ENCODE measurements around the gene KCTD10. TPM values are rescaled to one million over a fixed set of nuclear protein-coding genes. Genes with fewer than 3 reads are reported as not detected.
A peak's percentile ranks its signal among the peaks of the same experiment; 100 is the strongest.

KCTD10 gene
- total RNA-seq, 1 donor from 2014 or later: 80.4 TPM

- Mint-ChIP-seq H3K36me3 (ENCODE audit: low read depth) (peaks cover 12% of the 10 kb centered on the region), H3K27me3 (ENCODE audit: low read depth) (no peaks in the 10 kb centered on the region), H3K27ac (ENCODE audit: unreplicated experiment) (no peak overlapping the region), H3K4me3 (ENCODE audit: unreplicated experiment) (no peak overlapping the region), H3K9me3 (ENCODE audit: low read depth) (no peaks in the 10 kb centered on the region), H3K4me1 (ENCODE audit: low read depth) (peaks cover 58% of the 10 kb centered on the region)
- TF ChIP-seq CTCF (IDR thresholded peaks at IDR 0.05): no peak
- no peak for DNase-seq (ENCODE audit: low spot score)
Observed at GRCh38 chr12:109467978-109468676, 9.0 kb downstream of the KCTD10 start.

DNA sequence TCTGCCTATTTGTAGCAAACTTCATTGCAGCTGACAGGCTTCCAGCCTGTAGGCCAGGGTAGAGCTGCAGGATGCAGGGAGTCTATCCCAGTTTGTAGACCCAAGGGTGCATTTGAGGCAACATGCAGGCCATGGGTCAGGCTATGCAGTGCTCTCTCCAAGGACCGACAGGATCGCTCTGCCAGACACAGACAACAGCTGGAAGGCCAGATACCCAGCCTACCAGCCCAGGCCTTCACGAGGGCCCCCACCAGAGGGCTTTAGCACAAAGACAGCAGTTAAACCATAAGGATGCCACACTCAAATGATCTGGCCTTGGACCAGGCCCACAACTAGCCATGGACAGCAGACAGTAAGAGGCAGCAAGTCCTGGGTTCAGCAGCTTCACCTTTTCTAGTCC is 10.3 kb downstream of the KCTD10 start:
- TF ChIP-seq CTCF (IDR thresholded peaks at IDR 0.05): no peak
- no peaks in the 10 kb centered on the region for H3K9me3 Mint-ChIP-seq (ENCODE audit: low read depth)
- H3K4me3 Mint-ChIP-seq (ENCODE audit: unreplicated experiment): no peak overlapping the region
- no peak for DNase-seq (ENCODE audit: low spot score)
- peaks cover 68% of the 10 kb centered on the region for H3K4me1 Mint-ChIP-seq (ENCODE audit: low read depth)
- H3K27me3 Mint-ChIP-seq (ENCODE audit: low read depth): no peaks in the 10 kb centered on the region
- H3K36me3 Mint-ChIP-seq (ENCODE audit: low read depth): peaks cover 12% of the 10 kb centered on the region
- H3K27ac Mint-ChIP-seq (ENCODE audit: unreplicated experiment): peak overlapping the region; percentile 43

DNA sequence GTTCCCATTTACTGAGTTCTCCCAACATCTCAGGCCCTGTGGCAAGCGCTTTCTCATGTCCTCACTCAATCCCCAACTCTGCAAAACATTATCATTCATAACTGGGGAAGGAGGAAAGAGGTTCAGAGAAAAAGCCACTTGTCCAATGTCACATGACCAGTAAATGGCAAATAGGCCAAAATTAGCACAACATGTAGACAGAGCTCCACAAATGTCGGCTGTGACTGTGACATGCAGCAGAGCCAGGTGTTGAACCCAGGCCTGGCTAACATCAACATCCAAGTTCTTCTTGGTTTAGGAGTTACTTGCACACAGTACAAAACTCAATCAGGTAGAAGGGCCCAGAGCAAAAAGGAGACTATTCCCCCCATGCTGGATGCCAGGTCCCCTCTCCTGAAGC is 10.8 kb downstream of the KCTD10 start:
- Mint-ChIP-seq H3K27ac (ENCODE audit: unreplicated experiment) (peak overlapping the region; percentile 43), H3K36me3 (ENCODE audit: low read depth) (peaks cover 12% of the 10 kb centered on the region), H3K9me3 (ENCODE audit: low read depth) (no peaks in the 10 kb centered on the region), H3K27me3 (ENCODE audit: low read depth) (no peaks in the 10 kb centered on the region), H3K4me1 (ENCODE audit: low read depth) (peaks cover 72% of the 10 kb centered on the region), H3K4me3 (ENCODE audit: unreplicated experiment) (no peak overlapping the region)
- DNase-seq (ENCODE audit: low spot score): no peak
- no peak for TF ChIP-seq CTCF (IDR thresholded peaks at IDR 0.05)

GRCh38 chr12:109464642-109465351 is 12.3 kb downstream of the KCTD10 start:
- Mint-ChIP-seq H3K4me1 (ENCODE audit: low read depth) (peaks cover 72% of the 10 kb centered on the region), H3K36me3 (ENCODE audit: low read depth) (peaks cover 12% of the 10 kb centered on the region), H3K4me3 (ENCODE audit: unreplicated experiment) (no peak overlapping the region), H3K9me3 (ENCODE audit: low read depth) (no peaks in the 10 kb centered on the region), H3K27ac (ENCODE audit: unreplicated experiment) (peak overlapping the region; percentile 56), H3K27me3 (ENCODE audit: low read depth) (no peaks in the 10 kb centered on the region)
- no peak for TF ChIP-seq CTCF (IDR thresholded peaks at IDR 0.05)
- no peak for DNase-seq (ENCODE audit: low spot score)

- H3K36me3 Mint-ChIP-seq (ENCODE audit: low read depth): peaks cover 17% of the 10 kb centered on the region
- H3K27ac Mint-ChIP-seq (ENCODE audit: unreplicated experiment): peak overlapping the region; percentile 97
- peaks cover 83% of the 10 kb centered on the region for H3K4me1 Mint-ChIP-seq (ENCODE audit: low read depth)
- H3K27me3 Mint-ChIP-seq (ENCODE audit: low read depth): no peaks in the 10 kb centered on the region
- no peaks in the 10 kb centered on the region for H3K9me3 Mint-ChIP-seq (ENCODE audit: low read depth)
- no peak for DNase-seq (ENCODE audit: low spot score)
- H3K4me3 Mint-ChIP-seq (ENCODE audit: unreplicated experiment): peak overlapping the region; percentile 61
- no peak for TF ChIP-seq CTCF (IDR thresholded peaks at IDR 0.05)
Observed at GRCh38 chr12:109463756-109464155, 13.3 kb downstream of the KCTD10 start.
